Measurements from ENCODE around the gene PHF1.

PHF1 gene

DNA sequence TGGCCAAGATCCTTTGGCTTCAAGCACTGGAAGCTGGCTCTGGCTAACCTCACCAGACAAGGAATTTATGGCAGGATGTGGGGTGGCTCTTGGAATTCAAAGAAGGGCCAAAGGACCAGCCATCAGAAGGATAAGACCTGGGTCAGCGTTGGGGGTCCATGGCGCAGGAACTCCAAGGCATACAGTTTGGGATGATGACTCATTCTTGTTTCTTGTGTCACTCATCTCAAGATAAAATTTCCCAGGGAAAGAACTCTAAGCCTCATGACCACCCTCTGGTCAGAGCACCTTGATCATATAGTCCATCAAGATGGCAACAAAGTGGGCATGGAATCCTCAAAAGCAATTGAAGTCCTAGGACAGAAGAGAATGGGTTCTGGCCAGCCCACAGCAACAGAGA lies 48.4 kb downstream of the PHF1 start:
- no peak for DNase-seq
